Neural cell (in vitro differentiated cells): Measurements from ENCODE around the gene TOB1.

Experiments
- CTCF ChIP-seq: fragments of 450-650 bp; IDR thresholded peaks from 2 replicates; pipeline ENCODE4 v1.5.1; 2014; ENCODE audit warnings: antibody characterized with exemption, mild to moderate bottlenecking, moderate library complexity; ENCODE audit not compliant: poor library complexity, severe bottlenecking
- EP300 ChIP-seq: fragments of 450-650 bp; conservative IDR thresholded peaks from 2 replicates; pipeline ENCODE4 v1.6.1; 2014; ENCODE audit warnings: antibody characterized with exemption, mild to moderate bottlenecking, moderate library complexity; ENCODE audit not compliant: poor library complexity, severe bottlenecking

- TF ChIP-seq EP300: no peak
- no peak for TF ChIP-seq CTCF
These were observed 36.5 kb upstream of the TOB1 start for GRCh38 chr17:50902372-50903353.
